GM21825 (cell line): ENCODE results near the gene UBE3C.

Experiments
- ATAC-seq: cut with Tn5 transposase; IDR thresholded peaks from one replicate; pipeline ENCODE4 v1.9.1; 2021; ENCODE audit warnings: mild to moderate bottlenecking, moderate library complexity; ENCODE audit not compliant: unreplicated experiment

UBE3C gene

DNA sequence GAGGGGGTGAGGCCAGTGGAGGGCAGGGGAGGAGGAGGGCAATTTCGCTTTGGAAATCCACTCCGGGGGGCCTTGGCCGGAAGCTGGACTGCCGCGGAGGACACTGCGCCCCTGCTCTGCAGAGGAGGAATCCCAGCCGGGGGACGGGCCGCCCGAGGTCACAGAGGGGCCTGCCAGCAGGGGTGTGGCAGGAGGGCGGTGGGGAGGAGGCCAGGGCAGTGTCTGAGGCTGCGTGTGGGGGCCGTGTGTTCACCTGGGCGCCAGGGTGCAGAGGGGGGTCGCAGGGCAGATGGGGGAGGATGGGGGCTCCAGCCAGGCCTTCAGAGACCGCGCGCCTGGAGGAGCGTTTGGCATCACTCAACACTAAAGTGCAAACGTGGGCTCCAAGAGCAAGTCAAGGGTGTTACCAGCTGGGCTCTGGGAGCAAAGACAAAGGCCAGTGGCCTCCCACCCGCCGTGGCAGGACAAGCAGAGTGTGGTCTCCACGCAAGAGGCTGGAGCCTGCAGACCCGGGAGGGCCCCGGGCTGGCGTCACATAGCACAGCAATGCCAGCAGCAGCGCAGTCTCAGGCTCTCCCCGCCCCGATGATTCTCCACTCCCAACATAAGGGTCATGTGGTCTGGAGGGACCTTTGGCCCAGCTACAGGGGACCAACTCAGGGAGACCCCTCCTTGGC lies 152.8 kb downstream of the UBE3C start:
- no peak for ATAC-seq

DNA sequence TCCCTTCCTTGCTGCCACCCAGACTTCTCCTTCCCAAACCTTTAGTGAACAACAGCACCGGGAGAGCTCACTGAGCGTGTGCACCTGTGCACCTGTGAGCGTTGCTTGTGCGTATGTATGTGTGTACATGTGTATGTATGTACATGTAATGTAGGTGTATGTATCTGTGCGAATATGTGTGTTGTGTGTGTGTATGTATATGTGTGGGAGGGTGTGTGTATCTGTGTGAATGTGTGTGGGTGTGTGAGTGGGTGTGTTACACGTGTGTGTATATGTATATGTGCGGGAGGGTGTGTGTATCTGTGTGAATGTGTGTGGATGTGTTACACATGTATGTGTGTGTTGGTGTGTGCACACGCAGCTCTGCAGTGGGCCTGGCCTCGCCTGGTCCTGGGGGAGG lies 153.5 kb downstream of the UBE3C start:
- ATAC-seq = no peak

DNA sequence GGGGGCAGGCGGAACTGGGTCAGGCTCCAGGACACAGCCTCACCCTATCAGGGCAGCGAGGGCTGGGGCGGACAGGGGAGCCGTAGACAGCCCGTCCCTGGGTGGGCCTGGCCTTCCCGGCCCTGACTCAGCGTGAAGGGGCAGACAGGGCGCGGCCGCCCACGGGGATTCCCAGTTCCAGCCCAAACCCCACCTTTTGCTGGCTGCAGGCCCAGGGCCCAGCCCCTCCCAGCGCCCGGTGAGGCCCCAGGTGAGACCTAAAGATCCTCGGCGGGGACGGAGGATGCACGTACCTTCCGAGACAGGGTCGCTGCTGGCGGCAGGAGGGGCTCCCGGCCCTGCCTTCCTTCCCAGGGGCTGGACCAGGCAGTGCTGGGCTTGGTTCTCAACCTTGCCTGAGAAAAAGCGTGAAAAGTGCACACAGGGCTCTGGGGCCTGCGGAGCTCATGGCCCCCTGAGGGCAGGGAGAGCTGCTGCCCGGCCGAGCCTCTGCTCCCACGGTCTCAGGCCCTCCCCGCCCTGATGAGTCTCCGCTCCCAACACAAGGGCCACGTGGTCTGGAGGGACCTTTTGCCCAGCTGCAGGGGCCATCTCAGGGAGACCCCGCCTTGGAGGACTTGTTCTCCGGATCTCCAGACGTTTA lies 154.2 kb downstream of the UBE3C start:
- ATAC-seq = no peak

DNA sequence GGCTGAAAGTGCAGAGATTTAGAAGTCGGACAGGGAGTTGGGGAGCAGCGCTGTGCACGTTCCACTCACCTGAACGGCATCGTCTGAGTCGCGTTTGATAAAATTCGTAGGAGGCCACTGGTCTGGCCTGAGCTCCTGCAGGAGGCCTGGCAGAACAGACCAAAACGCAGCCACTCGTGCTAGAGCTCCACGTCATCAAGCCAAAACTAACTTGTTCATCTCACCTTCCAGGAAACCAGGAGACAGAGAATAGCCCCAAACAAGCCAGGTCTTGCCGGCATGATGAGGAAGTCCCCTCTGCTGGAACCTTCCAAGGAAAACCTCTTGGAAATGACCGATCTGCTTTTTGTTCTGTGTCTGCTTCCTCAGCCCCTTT lies 154.7 kb downstream of the UBE3C start:
- no peak for ATAC-seq

DNA sequence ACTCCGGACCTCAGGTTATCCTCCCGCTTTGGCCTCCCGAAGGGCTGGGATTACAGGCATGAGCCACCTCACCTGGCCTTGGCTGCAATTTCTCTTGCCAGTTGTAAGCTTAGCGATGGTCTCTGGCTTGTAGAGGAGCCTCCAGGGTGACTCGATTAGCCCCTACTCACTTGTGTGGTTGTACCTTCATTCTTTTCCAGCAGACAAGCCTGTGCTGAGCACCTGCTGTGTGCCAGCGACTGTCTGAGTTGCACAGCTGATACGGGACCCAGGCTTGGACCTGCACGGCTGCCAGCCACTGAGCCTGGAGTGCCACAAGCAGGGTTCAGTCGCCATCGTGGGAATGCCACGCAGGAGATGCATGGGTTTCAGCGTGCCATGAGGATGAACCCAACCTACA lies 156.0 kb downstream of the UBE3C start:
- no peak for ATAC-seq

DNA sequence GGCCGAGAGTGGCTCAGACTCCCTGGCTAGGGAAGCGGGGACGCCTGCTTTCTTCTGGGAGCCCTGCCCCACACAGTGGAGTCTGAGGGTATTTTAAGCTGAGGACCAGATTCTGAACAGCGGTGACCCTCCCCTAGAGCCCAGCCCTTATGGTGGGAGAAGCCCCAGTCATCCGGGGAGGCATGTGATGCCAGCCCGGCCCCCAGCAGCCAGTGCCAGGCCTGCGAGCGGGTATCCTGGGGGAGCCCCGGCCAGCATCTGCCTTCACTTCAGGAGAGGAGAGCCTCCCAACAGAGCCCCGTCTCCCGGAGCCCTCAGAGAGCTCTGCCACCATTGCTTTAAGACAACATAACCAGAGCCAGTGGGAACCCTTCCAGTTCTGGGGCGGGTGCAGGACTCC lies 156.6 kb downstream of the UBE3C start:
- no peak for ATAC-seq

DNA sequence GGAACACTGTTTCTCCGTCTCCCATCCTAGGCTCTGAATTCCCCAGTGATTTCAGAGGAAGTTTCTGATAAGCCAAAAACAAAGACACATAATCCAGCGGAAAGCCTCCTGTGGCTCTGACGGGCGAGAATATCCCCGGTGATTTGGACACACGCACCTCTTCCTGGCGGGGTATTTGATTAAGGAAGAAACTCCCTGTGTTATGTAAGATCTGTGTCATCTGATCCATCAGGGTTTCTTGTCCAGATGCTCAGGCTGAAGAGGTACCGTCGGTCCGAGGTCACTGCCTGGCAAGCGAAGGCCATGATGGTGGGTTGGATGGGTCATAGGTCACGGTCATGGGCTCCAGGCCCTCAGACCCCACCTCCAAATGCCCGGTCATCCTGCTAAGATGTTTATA lies 158.5 kb downstream of the UBE3C start:
- ATAC-seq = no peak

DNA sequence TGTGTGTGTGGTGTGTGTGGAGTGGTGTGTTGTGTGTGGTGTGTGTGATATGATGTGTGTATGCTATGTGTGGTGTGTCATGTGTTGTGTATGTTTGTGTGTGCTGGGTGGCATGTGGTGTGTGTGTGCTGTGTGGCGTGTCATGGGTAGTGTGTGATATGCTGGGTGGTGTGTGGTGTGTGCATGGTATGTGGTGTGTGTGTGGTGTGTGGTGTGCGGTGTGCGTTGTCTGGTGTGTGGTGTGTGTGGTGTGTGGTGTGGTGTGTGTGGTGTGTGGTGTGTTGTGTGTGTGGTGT lies 160.5 kb downstream of the UBE3C start:
- ATAC-seq = no peak

DNA sequence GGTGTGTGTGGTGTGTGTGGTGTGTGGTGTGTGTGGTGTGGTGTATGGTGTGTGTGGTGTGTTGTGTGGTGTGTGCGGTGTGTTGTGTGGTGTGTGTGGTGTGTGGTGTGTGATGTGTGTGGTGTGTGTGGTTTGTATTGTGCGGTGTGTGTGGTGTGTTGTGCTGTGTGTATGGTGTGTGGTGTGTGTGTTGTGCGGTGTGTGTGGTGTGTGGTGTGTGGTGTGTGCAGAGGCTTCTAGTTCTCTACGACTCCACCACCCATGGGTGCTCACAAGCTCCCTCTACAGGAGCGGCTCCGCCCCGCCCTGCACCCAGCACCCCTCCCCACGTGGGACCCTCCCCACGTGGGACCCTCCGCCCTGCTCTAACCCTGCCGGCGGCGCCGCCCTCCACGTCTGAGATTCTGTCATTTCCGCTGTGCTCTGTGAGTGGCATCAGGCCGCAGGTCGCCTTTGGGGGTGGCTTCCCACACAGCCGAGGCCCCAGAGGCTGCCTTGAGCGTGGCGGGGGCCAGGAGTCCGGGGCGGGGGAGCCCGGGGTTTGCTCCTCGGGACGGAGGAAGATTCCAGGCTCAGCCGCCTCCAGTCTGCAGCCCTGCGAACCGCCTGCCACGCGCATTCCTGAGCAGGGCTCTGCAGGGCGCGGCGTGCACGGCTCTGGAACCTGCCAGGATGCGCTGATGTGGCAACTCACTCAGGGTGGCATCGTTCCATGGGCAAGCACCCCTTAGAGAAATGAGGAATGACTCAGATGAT lies 161.1 kb downstream of the UBE3C start:
- no peak for ATAC-seq

DNA sequence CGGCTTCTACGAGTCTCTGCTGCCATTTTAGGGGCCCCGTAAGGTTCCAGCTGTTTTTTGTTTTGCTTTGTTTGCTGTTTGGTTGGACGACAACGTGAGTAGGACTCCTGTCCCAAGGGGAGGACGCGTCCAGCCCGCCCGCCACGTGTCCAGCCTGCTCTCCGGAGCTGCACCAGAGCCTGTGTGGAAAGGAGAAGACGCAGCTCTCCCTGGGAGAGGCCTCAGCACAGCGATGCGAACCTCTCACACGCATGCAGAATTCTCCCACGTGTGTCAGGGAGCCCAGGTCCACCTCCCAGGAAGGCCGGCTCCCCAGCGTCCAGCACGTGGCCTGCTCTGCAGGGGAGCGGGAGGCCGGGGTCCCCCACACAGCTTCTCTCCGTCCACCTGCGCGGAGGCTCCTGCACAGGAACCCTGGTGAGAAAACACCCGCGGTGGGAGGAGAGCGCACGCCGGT lies 161.7 kb downstream of the UBE3C start:
- ATAC-seq = no peak

DNA sequence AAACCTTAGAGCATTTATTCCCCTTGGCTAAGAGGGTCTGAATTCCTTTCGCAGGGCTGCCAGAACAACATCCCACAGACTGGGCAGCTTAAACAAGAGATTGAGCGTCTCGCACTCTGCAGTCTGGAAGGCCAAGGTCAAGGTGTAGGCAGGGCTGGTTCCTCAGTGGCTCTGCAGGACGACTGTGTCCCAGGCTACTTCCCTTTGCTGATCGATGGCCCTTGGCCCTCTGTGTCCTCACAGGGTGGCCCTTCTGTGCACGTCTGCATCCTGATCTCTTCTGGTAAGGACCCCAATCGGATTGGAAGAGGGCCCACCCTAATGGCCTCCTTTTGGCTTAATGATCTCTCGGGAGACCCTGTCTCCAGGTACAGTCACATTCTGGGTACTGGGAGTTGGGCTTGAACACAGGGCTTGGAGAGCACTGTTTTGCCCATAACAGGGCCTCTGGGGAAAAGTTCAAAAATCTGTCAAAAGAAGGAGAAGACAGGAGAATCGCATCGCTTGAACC lies 162.9 kb downstream of the UBE3C start:
- no peak for ATAC-seq

DNA sequence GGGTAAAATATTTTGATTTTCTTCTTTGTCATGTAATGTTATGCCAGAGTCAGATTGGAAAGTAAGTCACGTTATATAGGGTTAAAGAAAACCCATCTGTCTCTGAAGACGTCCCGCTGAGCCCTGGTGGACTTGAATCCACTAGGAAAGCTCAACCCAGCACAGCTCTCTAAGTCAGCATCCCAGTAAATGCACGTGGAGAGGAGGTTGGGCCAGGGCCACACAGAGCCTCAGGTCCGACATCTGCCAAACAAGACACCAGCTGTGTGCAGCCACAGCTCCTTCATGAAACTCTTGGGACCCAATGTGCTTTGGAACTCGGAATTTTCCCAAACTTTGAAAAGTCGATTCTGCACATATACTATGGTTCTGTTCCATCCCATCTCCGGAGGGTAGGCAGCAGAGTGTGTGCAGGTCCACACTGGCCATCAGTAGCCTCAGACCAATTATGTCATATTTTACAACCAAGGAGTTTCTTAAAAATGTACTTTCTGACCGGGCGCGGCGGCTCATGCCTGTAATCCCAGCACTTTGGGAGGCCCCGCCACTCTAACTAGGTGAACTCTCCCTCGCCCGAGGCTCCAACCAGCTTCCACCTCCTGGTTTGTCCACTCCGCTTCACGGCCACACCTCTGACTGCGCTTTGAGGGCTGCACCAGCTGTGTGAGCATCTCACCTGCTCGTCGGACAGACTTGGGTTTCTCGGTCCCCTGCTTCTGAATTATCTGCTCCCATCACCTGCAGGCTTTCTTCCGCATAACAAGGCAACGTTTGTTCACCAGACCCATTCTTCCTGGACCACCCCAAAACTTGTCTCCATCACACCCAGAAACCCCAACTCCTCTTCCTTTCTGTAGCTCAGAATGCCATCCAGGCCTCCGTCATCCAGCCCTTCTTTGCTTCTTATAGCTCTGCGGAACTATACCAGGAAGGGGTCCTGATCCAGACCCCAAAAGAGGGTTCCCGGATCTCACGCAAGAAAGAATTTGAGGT lies 168.4 kb downstream of the UBE3C start:
- no peak for ATAC-seq

DNA sequence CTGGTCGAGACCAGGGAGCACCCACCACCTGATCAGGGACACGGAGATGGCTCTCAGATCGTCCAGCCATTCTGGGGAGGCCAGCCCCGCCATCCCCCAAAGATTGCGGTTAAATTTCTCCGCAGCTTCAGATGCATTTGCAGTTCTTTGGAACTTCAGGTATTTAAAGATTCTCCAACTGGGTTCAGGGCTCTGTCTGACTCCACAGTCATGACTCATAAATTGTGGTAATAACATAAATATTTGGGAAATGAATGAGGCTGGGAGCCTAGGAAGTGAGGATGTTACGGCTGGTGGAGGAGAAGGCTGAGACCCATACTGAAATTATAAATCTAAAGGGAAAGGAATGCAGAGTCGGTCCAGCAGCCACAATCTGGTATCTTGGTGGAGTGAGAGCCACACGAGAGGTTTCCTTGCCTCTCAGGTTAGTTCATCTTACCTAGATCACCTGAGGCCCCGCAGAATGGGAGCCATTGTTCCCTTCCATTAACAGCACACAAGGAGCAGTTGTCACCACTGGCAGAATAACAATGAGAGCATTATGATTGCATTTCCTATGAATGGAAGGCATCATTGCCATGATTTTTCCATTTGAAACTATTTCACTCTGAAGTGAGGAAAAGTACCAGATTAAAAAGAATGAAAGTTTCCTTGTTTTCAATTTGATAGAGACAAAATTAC lies 171.4 kb downstream of the UBE3C start:
- ATAC-seq = no peak

DNA sequence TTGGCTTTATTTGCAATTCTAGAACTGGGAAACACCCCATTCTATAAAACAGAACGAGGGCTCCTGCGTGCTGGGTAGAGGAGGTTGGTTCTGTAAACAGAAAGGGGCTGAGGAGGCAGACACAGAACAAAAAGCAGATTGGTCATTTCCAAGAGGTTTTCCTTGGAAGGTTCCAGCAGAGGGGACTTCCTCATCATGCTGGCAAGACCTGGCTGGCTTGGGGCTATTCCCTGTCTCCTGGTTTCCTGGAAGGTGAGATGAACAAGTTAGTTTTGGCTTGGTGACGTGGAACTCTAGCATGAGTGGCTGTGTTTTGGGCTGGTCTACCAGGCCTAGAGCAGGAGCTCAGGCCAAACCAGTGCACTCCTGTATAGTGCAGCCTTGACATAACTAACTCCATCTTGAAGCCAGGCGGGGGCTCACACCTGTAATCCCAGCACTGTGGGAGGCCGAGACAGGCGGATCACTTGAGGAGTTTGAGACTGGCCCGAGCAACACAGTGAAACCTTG lies 172.0 kb downstream of the UBE3C start:
- no peak for ATAC-seq

DNA sequence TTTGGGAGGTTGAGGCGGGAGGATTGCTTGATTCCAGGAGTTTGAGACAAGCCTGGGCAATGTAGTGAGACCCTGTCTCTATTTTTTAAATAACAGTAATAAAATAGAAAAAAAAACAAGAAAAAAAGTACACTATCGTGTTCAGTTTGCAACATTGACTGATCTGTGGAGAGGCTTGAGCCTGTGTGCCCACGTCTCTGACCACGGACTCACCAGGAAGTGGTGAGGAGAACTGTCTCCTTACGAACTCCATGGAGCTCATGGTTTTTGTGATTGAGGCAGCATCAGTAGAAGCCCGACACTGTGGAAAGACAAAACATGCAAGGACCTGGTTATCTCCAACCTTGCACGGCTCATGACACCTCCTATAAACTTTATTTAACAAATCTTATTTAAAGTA lies 174.2 kb downstream of the UBE3C start:
- no peak for ATAC-seq

DNA sequence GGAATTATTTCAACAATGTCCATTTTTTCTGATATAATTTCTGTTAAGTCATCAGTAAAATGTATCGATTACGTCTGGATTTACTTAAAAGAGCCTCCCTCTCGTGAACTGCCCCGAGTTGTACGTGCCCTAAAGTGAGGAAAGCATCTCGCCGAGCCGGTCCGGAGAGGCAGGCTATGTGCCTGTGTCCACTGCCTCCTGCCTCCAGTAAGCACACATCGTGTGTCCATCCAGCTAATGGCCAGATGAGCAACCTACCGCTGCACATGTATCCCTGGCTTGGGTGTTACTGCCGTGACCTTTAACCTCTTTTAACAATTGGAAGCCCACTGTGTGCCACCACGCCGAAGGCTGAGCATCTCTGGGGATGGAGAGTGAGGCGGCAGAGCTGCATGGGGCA lies 174.9 kb downstream of the UBE3C start:
- no peak for ATAC-seq

DNA sequence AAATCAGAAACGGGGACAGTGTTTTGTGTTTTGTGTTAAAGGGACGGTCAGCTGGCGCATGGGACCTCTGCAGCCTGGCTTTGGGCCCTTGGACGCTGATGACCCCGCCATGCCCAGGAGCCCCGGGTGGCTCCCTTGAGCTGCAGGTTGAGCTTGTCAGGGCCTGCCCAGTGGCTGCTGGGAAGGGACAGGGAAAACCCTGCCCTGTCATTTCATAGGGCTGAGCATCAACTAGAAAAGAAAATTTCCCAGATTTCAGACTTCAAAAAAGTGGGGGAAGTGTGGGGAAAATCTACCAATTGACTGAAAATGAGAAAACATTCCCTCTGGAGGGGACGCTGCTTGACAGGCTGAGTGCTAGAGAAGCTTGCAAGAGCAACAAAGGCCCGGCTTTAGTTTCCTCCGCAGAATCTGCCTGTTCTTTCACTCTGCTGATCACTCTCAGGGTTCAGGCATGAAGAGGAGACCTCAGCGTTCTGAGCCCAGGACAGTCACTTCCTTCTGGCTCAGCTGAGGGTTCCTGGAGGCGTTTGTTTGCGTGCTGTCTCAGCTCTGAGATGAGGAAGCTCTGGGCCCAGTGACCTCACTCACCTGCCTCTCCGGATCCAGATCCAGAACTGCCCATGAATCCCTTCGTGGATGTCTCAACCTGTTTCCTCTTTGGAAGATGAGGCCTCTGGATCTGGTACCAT lies 179.4 kb downstream of the UBE3C start:
- ATAC-seq = peak; percentile 92
